Measurements from ENCODE around the gene GBA3.

DNA sequence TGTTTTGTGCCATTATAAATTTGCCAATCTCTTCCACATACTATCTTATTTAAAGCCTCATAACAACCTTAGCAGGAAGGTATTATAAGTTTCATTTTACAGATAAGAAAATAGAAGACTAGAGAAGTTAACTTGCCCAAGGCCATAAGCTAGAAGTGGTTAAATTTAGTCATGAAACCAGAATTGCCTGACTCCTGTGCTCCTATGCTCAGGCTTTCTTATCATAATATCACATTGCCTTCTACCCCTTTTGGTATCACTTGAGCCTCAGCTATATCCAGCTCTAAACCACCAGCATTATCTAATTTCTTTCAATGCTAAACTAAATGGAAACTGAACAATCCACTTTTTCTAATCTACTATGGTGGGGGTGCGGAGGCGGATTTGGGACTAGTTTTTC, 164.7 kb downstream of the GBA3 start:
- TF ChIP-seq, protein P1, sequence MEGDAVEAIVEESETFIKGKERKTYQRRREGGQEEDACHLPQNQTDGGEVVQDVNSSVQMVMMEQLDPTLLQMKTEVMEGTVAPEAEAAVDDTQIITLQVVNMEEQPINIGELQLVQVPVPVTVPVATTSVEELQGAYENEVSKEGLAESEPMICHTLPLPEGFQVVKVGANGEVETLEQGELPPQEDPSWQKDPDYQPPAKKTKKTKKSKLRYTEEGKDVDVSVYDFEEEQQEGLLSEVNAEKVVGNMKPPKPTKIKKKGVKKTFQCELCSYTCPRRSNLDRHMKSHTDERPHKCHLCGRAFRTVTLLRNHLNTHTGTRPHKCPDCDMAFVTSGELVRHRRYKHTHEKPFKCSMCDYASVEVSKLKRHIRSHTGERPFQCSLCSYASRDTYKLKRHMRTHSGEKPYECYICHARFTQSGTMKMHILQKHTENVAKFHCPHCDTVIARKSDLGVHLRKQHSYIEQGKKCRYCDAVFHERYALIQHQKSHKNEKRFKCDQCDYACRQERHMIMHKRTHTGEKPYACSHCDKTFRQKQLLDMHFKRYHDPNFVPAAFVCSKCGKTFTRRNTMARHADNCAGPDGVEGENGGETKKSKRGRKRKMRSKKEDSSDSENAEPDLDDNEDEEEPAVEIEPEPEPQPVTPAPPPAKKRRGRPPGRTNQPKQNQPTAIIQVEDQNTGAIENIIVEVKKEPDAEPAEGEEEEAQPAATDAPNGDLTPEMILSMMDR (IDR thresholded peaks at IDR 0.05) = no peak
- no peak for TF ChIP-seq EP300 (IDR thresholded peaks at IDR 0.05)
- TF ChIP-seq POLR2A (IDR thresholded peaks at IDR 0.05) = no peak
